COLO668 (cell line): Measurements from ENCODE around the gene FMNL2.
"Not testable (repeated sequence)": the region's sequence is repeated elsewhere in the genome, so short reads cannot be mapped to it uniquely, and the experiment has no call there.

ENCODE experiments used
- DNase-seq: peaks from one replicate; lab custom pipeline; 2025; ENCODE audit not compliant: unreplicated experiment; lab: John Stamatoyannopoulos, UW

Gene FMNL2

DNA sequence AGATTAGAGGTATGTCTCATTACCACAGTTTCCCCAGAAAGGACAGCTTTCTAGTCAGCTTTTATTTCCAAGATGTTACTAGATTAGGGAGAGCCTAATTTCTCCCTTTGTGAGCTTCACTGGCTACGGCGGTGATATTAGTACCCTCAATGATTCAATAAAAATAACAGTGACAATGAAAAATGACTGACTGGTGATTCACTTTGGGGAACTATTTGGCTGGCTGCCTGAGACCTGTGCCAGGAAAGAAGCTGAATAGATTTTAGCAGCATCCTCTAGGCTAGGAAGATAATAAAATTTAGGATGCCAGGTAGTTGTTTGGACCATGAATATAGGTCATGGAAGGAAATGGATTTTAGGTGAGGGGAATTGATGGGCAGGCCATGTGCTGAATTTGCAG, 178.7 kb downstream of the FMNL2 start:
- no peak for DNase-seq

DNA sequence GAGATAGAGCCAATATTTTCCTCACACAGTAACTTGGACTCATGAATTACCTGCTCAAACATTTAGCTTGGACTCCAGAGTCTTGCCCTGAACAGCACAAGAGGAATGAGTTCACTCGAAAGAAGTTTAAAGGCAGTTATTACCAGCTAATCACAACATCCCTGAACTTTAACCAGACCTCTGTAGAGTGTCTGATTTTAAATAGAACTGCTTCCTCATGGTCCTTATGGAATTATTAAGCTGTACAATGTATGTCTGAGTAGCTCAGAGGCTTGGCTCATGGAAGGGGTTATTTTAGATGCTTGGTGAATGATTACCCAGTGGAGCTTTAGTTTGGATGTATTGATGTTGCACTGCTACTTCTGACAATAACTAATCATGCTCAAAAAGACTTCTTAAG, 183.1 kb downstream of the FMNL2 start:
- DNase-seq = no peak

DNA sequence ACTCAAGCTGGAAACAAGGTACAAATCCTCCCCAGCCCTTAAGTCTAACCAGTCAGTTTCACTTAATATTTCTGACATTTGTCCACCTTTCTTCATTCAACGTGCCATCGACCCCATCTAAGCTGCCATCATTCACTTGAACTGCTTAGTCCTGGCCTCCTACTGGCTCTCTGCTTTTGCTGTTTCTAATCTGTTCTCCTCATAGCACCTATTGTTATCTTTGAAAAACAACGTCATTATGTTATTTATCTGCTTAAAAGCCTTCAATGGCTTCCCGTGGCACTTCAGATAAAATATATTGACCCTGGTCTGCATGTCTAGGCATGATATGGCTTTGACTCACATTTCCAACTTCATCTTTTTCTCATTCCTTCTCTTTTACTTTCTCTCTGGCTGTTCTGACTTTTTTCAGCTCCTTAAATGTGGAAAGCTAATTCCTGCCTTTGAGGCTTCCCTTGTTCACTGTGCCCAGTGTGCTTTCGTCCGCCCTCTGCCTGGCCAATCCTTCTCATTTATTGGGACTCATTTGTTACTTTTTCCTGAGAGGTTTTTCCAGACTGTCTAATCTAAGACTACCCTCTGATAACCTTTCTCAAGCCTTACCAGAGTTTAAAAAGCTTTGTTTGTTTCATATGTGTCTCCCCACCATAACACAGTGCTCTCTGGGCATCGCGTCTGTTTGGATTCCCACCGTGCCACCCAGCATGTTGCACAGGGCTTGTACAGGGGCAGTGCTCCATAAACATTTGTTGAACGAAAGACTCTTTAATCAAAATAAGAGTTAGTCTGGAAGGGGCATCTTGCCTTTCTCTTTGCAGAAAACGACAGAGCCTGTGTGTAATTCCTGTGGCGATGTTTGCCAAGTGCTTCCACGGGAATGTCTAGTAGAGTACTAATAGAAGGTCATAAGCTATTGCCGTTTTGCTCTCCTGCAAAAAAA, 183.9 kb downstream of the FMNL2 start:
- no peak for DNase-seq

DNA sequence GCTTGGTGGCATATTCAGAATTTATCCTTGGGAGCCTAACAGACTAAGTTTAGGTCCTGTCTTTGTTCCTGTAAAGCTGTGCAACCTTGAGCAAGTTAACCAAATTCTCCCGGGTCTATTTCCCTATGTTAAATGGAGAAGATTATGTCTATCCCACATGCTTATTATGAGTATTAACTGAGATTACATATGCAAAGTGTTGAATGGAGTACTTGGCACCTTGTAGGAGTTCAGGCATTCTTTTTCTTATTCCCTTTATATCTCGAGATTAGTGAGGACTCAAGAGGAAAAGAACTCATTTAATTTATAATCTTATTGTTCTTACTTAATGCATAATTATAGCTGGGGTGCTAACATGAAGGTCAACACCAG, 184.6 kb downstream of the FMNL2 start:
- DNase-seq = no peak

DNA sequence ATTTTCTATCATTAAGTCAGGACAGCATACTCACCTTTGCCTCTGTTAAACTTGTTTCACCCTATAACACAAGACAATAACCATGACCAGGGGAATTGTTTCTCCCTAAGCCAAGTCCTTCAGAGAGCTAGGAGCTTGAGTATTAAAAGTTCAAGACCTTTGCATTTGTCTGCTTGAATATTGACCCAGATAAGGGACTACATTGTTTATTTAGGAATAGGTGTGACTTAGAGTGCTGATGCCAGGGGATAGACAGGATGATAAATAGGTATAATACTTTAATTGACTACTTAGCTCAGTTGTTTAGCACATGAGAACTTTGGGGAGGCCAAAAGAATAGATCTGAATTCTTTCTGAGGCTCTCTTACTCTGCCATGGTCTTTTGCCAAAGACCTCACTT, 185.8 kb downstream of the FMNL2 start:
- DNase-seq = no peak

DNA sequence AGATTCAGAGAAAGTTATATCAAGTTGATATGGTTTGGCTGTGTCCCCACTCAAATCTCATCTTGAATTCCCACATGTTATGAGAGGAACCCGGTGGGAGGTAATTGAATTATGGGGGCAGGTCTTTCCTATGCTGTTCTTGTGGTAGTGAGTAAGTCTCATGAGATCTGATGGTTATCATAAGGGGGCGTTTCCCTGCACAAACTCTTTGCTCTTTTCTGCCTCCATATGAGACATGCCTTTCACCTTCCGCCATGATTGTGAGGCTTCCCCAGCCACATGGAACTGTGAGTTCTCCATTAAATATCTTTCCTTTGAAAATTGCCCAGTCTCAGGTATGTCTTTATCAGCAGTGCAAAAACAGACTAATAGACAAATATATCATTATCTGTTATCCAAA, 187.5 kb downstream of the FMNL2 start:
- not testable (repeated sequence) for DNase-seq

DNA sequence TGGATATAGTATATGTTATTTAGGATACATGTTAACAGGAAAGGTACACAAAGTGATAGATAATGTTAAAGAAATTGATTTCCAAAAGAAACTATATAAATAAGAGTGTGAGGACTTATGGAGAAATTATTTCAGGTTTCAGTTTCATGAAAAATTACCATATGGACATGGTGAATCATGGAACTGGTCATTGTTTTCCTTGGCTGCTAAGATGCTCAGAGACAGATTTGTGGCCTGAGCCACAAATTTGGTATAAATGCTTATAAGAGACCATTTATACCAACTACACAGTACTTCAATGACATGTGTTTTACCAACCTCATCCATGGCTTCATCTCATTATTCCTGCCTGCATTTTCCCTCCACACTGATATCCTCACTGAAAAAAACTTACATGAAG, 188.1 kb downstream of the FMNL2 start:
- no peak for DNase-seq

DNA sequence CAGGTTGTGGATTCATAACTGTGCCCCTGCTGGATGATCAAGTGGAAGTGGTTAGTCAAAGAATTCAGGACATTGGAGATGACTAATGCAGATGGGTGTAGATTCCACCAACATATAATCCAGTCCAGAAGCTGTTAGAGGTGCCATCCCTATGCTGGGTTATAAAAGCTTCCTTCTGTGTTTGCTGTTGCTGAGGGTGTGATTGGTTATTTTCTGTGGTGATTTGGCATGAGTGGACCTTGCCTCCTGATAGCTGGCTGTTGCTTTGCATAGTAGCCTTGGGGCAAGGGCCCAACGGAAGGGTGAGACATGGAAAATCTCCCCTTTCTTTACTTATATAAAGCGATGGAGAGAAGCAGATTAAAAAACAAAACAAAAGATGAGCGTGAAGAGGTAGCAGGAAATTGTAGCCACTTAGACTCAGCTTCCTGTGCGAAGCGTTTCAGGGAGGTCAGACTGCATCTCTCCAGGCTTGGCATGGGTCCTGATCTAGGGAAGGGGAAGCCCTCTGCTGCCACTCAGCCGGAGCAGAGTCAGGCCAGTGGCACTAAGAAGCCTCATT, 190.4 kb downstream of the FMNL2 start:
- DNase-seq = no peak

DNA sequence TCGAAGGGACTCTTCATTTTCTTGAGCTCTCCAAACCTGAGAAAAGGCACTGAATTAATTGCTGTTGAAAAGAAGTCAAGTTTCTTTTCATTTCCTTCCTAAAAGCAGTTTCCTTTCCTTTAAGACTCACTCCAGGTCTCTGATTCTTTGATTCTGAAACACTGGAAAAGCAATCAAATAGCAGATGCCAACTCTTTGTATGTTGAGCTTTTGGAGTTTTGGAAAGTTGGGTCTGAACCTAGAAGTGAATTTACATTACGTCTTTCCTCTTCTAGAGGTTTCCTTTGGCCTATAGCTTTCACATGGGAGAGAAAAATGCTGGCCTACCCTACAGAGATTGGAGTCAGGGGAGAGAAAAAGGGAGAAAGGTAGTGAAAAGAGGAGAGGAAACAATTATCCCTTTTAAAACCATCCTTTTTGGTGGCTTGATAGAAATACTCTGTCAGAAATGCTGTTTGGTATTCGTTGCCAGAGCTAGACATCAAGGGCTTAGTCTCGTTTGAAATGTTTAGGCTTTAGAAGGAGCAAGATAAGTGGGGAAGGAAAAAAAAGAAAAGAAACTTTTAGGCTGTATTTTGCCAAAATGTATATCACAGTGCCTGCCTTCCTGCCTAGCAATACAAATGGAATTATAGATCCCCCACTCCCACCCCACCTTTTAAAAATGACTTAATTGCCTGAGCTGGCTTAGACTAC, 194.6 kb downstream of the FMNL2 start:
- DNase-seq = no peak

DNA sequence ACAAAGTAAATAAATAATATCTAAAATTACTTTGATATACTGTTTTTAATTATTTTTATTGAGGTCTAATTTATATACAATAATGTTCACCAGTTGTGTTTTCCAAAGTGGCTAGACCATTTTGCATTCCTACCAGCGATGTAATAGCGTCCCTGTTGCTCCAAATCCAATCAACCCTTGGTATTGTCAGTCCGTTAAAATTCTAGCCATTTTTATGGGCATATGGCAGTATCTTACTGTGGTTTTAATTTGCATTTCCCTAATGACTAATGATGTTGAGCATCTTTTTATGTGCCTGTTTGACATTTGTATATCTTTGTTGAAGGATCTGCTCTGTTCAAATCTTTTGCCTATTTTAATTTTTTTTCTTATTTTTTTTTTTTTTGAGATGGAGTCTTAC, 197.3 kb downstream of the FMNL2 start:
- DNase-seq = no peak

DNA sequence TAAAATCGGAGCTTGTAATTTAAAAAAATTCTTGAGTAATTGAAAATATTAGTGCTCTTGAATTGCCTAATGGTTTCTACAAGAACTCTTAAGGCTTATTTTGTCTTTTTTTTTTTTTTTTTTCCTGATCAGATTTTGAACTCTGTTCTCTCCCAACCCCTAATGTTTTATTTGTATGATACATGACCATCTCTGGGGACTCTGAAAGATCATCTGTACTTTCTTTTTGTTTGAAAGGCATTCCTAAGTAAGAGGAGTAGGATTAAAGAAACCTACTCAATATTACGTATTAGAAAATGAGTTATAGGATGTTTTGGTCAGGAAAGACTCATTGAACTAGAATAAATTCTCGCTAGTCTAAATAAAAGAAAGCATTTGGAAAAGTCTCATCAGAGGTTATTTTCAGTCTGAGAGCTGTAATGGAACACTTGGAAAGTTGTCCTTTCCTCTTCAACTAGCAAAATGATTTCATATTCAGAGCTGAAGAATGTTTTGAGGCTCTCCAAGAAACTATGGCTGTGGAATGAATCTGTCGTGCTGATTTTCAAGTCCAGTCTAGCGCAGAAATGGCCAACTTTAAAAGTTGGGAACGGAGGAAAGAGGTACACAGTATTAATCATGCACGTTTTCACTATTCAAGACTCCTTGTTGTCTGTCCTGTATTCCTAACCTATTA, 199.6 kb downstream of the FMNL2 start:
- DNase-seq = no peak

DNA sequence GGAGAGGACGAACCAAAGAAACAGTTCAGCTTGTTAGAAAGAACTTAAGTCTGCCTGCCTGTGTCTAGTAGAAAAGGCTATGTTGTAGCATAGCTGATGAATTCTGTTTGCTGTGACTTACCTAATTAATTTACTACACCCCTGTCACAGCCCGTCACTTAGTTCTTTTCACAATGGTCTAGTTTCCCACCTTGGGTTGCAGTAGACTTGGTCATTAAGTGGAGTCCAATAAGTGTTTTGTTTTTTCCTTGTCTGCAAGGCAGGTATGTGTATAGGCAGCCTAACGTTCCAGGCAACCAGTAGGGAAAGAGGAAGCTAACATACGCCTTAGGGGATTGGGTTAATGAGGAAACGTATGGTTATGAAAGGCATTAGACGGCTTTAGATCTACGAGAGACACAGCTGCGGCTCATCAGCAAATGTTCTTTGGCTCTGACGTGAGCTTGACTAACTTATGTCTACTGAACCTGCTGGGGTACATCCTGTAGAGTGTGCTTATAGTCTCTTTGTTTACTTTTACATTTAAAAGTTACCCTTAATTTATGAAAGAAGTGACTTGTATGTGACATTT, 202.2 kb downstream of the FMNL2 start:
- no peak for DNase-seq

DNA sequence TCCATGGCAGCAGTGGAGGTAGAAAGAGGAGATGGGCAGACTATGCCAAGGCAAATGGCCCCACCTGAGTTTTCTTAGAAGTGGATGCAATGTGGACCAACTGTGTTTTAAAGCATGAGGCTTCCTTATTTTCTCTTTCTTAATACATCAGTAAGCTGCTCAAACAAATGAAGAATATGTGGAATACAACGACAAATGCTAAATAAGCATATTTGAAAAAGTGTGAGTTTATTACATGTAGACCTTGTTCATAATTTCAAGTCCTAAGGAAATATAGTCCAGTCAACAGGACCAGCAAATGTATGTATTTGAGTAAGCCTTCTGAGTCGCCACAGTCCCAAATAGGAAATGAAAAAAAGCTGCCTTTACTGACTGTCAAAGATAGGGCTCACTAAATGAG, 204.4 kb downstream of the FMNL2 start:
- DNase-seq = no peak

DNA sequence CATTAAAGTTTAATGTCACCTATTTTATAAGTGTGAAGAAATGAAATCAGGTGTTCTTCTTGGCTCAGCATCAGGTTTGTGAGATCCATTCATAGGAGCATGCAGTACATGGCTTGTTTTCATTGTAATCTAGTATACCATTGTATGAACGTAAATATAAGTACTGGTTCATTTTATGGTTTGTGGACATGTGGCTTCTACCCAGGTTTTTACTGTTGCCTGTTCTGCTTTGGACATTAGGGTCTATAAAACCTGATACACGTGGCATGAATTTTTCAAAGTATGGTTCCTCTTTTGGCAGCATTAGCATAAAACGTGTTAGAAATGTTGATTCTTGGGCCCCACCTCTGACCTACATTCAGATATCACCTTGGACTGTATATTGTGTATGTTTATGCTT, 206.7 kb downstream of the FMNL2 start:
- no peak for DNase-seq

DNA sequence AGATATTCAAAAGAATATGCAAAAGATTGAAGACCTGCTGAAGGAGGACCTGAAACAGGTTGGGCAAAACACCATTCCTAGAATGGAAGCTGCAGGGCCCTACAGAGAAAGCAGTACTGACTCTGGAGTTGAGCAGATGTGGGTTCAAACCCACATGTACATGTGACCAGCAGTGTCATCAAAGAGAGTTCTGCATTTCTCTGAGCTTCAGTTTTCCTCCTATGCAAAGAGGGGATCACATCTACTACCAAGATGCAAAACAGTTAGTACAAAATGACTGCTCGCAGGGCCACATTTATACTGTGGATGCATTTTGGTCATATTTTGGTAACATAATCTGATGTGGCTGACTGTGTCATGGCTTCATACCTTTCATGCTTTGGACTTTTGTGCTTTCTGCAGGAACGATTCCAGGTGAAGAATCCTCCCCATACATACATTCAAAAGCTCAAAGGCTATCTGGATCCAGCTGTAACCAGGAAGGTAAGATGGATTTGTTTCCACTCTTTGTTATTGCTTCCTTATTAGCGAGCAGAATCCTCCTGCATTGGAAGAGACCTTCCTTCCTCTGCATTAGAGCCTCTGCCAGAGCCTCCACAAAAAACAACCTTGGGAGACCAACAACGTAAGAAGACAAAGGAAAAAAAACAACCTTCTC, 207.5 kb downstream of the FMNL2 start:
- no peak for DNase-seq

DNA sequence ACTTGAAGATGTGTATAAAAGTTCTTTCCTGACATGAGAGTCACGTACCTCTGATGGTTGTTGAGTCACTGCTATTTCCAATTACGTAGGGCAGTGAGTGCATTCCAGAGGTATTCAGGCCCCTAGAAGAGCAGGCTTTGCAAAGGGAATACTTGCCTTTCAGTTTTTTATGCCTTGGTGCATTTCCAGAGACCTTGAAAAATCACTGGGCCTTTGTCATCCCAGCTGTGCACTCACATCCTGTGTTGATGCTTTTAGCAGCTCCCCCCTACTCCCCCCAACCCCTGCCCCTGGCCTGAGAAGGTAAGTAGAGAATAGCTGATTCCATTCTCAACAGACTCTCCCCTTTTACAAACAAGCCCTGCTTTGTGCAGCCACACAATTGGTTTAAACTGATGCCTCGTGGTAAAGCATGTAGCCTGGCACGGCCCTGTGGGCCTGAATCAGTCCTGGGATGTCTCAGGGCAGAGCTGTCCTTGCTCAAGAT, 208.1 kb downstream of the FMNL2 start:
- DNase-seq = no peak

DNA sequence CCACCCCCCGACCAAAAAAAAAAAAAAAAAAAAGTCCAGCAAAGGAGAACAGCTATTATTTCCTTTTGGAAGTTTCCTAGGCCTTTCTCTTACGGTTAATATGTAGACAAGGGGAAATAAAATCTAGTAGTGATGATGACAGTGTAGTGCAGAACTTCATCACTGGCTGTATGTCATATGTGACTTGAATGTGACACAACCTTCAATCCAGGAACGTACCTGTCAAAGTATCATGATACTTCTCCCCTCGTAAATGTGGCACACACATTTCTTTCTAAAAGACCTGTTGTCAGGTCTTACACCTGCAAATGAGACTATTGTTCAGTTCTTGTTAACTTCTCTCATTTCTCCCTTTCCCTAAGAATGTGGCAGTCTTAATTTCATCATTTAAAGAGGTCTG, 208.7 kb downstream of the FMNL2 start:
- no peak for DNase-seq

DNA sequence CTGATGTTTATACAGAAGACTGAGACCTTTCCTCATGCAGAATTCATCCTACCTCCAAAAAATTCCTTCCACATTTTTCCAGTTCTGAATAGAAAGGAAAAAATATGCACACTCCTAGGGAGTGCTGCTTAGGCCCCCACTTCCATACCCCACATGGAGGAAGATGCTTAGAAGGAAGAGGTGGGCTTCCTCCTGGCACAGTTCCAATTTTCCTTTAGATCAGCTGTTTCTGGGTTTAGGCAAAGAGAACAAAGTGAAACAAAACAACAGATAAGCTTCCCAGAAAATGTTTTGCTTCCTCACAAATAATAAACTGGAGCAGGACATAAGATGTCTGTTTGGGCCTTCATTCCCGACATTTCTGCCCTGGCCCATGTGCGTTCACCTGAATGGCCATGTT, 209.7 kb downstream of the FMNL2 start:
- DNase-seq = no peak

DNA sequence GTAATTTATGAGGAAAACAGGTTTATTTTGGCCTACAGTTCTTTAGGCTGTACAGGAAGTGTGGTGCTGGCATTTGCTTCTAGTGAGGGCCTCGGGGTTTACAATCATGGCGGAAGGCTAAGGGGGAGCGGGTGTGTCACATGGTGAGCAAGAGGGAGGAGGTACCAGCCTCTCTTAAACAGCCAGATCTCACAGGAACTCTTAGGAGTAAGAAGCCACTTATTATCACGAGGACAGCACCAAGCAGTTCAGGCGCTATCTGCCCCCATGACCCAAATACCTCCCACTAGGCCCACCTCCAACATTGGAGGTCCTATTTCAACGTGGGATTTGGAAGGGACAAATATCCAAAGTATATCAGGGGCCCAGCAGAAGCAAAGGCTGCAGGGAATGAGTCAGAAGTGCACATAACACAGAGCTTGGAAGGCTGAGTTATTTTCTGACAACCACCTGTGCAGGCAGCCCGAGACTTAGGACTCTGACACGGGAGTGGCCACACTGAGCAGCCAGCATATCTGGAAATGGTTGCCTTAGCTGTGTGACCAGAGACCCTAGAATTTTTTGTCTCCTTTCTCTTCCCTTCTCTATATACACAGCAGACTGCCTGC, 211.4 kb downstream of the FMNL2 start:
- no peak for DNase-seq
